ENCODE data around the gene CST9.

The CST9 gene

GRCh38 chr20:23614163-23614562 lies 8.4 kb upstream of the CST9 start:
- H3K36me3 ChIP-seq (ENCODE audit: control insufficient read depth, insufficient read depth, low read length) = no peaks in the 10 kb centered on the region
- no peaks in the 10 kb centered on the region for H3K9me3 ChIP-seq (ENCODE audit: control insufficient read depth, low read length)
- H3K4me1 ChIP-seq = no peaks in the 10 kb centered on the region
- no peaks in the 10 kb centered on the region for H3K27me3 ChIP-seq (ENCODE audit: control insufficient read depth, insufficient read depth, low read length)
- no peak overlapping the region for H3K4me2 ChIP-seq (ENCODE audit: low read length)
- TF ChIP-seq, protein P1, sequence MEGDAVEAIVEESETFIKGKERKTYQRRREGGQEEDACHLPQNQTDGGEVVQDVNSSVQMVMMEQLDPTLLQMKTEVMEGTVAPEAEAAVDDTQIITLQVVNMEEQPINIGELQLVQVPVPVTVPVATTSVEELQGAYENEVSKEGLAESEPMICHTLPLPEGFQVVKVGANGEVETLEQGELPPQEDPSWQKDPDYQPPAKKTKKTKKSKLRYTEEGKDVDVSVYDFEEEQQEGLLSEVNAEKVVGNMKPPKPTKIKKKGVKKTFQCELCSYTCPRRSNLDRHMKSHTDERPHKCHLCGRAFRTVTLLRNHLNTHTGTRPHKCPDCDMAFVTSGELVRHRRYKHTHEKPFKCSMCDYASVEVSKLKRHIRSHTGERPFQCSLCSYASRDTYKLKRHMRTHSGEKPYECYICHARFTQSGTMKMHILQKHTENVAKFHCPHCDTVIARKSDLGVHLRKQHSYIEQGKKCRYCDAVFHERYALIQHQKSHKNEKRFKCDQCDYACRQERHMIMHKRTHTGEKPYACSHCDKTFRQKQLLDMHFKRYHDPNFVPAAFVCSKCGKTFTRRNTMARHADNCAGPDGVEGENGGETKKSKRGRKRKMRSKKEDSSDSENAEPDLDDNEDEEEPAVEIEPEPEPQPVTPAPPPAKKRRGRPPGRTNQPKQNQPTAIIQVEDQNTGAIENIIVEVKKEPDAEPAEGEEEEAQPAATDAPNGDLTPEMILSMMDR (IDR thresholded peaks at IDR 0.05) = no peak
- no peaks in the 10 kb centered on the region for H3K79me2 ChIP-seq
- no peak overlapping the region for H3K9ac ChIP-seq
- no peak overlapping the region for H3K27ac ChIP-seq
- no peak overlapping the region for H3K4me3 ChIP-seq (ENCODE audit: low read depth, low read length)
- no peak overlapping the region for H2AFZ ChIP-seq

- Histone ChIP-seq H3K27me3 (ENCODE audit: control insufficient read depth, insufficient read depth, low read length) (no peaks in the 10 kb centered on the region), H3K4me3 (ENCODE audit: low read depth, low read length) (no peak overlapping the region), H3K4me1 (no peaks in the 10 kb centered on the region), H3K4me2 (ENCODE audit: low read length) (no peak overlapping the region), H2AFZ (no peak overlapping the region), H3K79me2 (no peaks in the 10 kb centered on the region), H3K36me3 (ENCODE audit: control insufficient read depth, insufficient read depth, low read length) (no peaks in the 10 kb centered on the region), H3K27ac (no peak overlapping the region), H3K9me3 (ENCODE audit: control insufficient read depth, low read length) (no peaks in the 10 kb centered on the region), H3K9ac (no peak overlapping the region)
- TF ChIP-seq, protein P1 (IDR thresholded peaks at IDR 0.05) = no peak
Observed at GRCh38 chr20:23613676-23614075, 8.0 kb upstream of the CST9 start.

DNA sequence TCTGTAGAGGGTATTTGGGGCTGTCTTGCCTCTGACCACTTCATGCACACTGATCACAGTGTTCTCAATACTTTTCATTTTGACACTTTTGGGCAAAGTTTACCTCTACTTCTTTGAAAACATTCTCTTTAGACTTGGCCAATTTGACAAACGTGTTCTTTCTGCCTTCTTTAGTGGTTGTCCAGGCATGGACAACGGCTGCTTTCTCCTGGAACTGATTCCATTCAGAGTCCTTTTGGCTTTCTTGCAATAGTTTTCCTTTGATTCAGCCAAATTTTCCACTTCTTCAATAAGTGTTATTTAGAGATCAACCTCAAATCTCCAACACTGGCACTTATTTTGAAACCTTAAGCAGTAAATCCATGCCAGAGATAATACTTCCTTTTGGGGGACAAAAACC lies 6.7 kb upstream of the CST9 start:
- Histone ChIP-seq H3K4me1 (peaks cover 2% of the 10 kb centered on the region), H2AFZ (no peak overlapping the region), H3K9ac (no peak overlapping the region), H3K27me3 (ENCODE audit: control insufficient read depth, insufficient read depth, low read length) (no peaks in the 10 kb centered on the region), H3K4me3 (ENCODE audit: low read depth, low read length) (no peak overlapping the region), H3K4me2 (ENCODE audit: low read length) (no peak overlapping the region), H3K27ac (no peak overlapping the region), H3K79me2 (no peaks in the 10 kb centered on the region), H3K9me3 (ENCODE audit: control insufficient read depth, low read length) (no peaks in the 10 kb centered on the region), H3K36me3 (ENCODE audit: control insufficient read depth, insufficient read depth, low read length) (no peaks in the 10 kb centered on the region)
- TF ChIP-seq, protein P1 (IDR thresholded peaks at IDR 0.05) = no peak

DNA sequence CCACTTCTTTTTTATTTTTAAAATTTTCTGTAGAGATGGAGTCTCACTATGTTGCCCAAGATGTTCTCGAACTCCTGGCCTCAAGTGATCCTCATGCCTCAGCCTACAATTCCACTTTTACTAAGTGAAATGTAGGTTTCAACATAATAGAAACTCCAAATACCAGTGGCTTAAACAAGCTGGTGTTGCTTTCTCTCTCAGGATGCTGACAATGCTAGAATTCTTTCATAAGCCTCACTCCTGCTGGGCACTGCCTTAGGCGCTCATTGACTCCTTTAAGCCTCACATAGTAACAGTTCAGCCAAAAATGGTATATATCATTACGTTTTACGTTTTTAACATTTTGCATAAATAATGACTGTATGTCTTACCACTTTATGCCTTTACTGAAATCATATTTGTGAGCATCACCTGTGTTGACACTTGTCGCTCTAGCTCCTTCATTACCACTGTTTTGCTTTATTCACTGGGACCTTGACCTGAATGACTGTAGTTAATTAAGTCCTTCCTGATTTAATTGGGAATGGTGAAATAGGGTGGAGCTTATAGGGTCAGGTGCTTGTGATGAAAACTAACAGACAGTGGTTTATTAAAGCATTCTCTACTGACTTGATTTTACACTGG lies 3.9 kb upstream of the CST9 start:
- no peaks in the 10 kb centered on the region for H3K27me3 ChIP-seq (ENCODE audit: control insufficient read depth, insufficient read depth, low read length)
- H2AFZ ChIP-seq = no peak overlapping the region
- peaks cover 10% of the 10 kb centered on the region for H3K4me1 ChIP-seq
- no peak overlapping the region for H3K4me3 ChIP-seq (ENCODE audit: low read depth, low read length)
- H3K27ac ChIP-seq = no peak overlapping the region
- TF ChIP-seq, protein P1 (IDR thresholded peaks at IDR 0.05) = no peak
- H3K79me2 ChIP-seq = no peaks in the 10 kb centered on the region
- H3K9ac ChIP-seq = no peak overlapping the region
- H3K9me3 ChIP-seq (ENCODE audit: control insufficient read depth, low read length) = no peaks in the 10 kb centered on the region
- no peaks in the 10 kb centered on the region for H3K36me3 ChIP-seq (ENCODE audit: control insufficient read depth, insufficient read depth, low read length)
- no peak overlapping the region for H3K4me2 ChIP-seq (ENCODE audit: low read length)

DNA sequence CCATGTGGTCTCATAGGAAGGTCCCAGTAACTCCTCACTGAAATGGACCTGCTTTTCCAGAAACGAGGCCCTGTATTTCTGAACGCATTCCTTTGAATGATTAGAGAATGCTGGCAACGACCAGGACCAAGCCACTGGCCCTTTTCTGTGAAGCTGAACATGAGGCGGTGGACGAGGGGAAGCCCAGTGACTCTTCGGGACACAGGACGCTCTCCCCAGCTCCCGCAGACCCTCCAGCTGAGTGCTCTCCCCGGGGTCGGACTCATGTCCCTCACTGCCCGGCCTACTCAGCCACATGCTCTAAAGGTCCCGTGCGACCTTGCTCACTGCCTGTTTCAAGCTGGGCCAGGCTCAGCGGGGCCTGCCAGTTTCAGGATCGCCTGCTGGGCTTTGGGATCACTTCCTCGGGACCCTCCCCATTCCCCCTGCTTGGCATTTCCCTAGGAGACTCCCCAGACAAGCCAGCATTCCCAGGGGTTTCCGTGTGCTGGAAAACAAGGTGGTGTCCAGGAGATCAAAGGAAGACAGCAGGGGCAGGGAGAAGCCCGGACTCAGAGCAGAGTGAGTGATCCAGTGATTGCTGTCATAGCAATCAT lies 2.6 kb upstream of the CST9 start:
- H3K9ac ChIP-seq = no peak overlapping the region
- H3K27me3 ChIP-seq (ENCODE audit: control insufficient read depth, insufficient read depth, low read length) = no peaks in the 10 kb centered on the region
- H3K36me3 ChIP-seq (ENCODE audit: control insufficient read depth, insufficient read depth, low read length) = no peaks in the 10 kb centered on the region
- H3K4me2 ChIP-seq (ENCODE audit: low read length) = no peak overlapping the region
- peak overlapping the region; percentile 1 for H2AFZ ChIP-seq
- TF ChIP-seq, protein P1 (IDR thresholded peaks at IDR 0.05) = no peak
- H3K9me3 ChIP-seq (ENCODE audit: control insufficient read depth, low read length) = no peaks in the 10 kb centered on the region
- H3K27ac ChIP-seq = no peak overlapping the region
- no peaks in the 10 kb centered on the region for H3K79me2 ChIP-seq
- no peak overlapping the region for H3K4me3 ChIP-seq (ENCODE audit: low read depth, low read length)
- peaks cover 10% of the 10 kb centered on the region for H3K4me1 ChIP-seq
